ENCODE results near the gene KCTD16. TPM values are rescaled to one million over a fixed set of nuclear protein-coding genes. Genes with fewer than 3 reads are reported as not detected.

Gene KCTD16
- total RNA-seq, 2 donors from 2014 or later = 0.27 to 0.35 TPM

DNA sequence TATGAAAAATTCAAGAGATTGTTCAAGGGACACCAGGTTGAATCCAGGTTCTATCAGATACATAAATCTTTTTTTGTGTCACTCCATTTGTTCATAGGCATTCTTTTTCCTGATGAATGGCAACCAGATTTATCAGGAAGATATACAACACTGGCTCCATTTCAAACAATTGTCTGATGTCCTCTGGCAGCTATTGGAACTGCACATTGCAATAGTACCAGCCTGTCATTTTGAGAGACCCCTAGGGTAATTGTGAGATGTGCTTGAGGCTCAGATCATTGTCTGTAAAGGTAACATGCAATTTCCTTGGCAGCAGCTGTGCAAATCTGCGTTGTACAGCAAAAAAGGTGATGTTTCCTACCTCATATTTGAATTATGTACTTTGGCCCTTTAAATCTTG, 25.9 kb downstream of the KCTD16 start:
- ATAC-seq (ENCODE audit: insufficient number of reproducible peaks, low FRiP score, low read depth) (no peak), DNase-seq (ENCODE audit: low spot score) (no peak)
- no peak overlapping the region for H3K4me3 ChIP-seq
- no peaks in the 10 kb centered on the region for H3K4me1 ChIP-seq (ENCODE audit: control insufficient read depth in 1 of 2, low read depth in 2 of 2)
- TF ChIP-seq, protein P1, sequence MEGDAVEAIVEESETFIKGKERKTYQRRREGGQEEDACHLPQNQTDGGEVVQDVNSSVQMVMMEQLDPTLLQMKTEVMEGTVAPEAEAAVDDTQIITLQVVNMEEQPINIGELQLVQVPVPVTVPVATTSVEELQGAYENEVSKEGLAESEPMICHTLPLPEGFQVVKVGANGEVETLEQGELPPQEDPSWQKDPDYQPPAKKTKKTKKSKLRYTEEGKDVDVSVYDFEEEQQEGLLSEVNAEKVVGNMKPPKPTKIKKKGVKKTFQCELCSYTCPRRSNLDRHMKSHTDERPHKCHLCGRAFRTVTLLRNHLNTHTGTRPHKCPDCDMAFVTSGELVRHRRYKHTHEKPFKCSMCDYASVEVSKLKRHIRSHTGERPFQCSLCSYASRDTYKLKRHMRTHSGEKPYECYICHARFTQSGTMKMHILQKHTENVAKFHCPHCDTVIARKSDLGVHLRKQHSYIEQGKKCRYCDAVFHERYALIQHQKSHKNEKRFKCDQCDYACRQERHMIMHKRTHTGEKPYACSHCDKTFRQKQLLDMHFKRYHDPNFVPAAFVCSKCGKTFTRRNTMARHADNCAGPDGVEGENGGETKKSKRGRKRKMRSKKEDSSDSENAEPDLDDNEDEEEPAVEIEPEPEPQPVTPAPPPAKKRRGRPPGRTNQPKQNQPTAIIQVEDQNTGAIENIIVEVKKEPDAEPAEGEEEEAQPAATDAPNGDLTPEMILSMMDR (IDR thresholded peaks at IDR 0.05) = no peak
- H3K27me3 ChIP-seq (replicated peaks; ENCODE audit: insufficient read depth) = no peaks in the 10 kb centered on the region
- H3K27ac ChIP-seq = no peak overlapping the region
- H3K36me3 ChIP-seq = no peaks in the 10 kb centered on the region
- H3K9me3 ChIP-seq = no peaks in the 10 kb centered on the region

DNA sequence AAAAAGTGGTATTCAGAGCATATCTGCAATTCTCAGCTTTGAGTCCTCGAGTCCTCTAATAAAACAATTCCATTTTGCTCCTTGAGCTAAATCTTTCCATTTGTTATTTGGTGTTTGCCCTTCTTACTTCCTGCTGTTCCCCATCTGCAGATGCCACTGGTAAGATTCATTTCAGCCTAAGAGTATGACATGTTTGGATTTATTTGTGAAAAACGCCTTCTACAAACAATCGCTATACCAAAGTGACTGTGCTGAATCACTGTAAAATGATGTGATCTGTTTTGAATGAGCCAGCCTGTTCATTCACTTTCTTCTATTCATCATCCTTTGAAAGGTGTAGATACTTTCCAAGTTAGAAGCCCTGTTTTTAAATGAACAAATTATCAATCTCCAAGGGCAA, 27.7 kb downstream of the KCTD16 start:
- no peaks in the 10 kb centered on the region for H3K36me3 ChIP-seq
- H3K4me3 ChIP-seq = no peak overlapping the region
- no peak for DNase-seq (ENCODE audit: low spot score)
- no peak overlapping the region for H3K27ac ChIP-seq
- no peaks in the 10 kb centered on the region for H3K27me3 ChIP-seq (replicated peaks; ENCODE audit: insufficient read depth)
- no peak for ATAC-seq (ENCODE audit: insufficient number of reproducible peaks, low FRiP score, low read depth)
- no peaks in the 10 kb centered on the region for H3K4me1 ChIP-seq (ENCODE audit: control insufficient read depth in 1 of 2, low read depth in 2 of 2)
- no peaks in the 10 kb centered on the region for H3K9me3 ChIP-seq
- TF ChIP-seq, protein P1 (IDR thresholded peaks at IDR 0.05) = no peak

DNA sequence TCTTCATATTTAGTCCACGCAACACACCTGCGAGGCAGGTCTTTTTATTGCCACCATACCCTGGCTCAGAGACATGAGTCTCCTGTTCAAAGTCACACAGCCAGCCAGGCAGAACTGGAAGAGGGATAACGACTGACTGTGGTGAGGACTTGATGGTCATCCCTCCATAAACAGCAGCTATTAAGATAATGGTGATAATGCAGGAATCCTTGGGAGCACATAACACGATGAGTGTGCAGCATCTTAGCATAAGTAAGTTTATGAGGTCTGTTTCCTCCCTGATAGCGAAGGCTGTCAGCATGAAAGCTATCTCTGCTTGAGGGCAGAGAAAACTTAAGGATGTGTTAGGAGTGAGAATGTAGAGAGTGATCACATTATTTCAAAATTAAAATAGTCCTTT, 30.9 kb downstream of the KCTD16 start:
- Histone ChIP-seq H3K9me3 (no peaks in the 10 kb centered on the region), H3K27ac (no peak overlapping the region), H3K27me3 (replicated peaks; ENCODE audit: insufficient read depth) (no peaks in the 10 kb centered on the region), H3K4me1 (ENCODE audit: control insufficient read depth in 1 of 2, low read depth in 2 of 2) (peaks cover 0 to 13% of the 10 kb centered on the region in 2 donors), H3K36me3 (no peaks in the 10 kb centered on the region), H3K4me3 (no peak overlapping the region)
- no peak for DNase-seq (ENCODE audit: low spot score)
- no peak for ATAC-seq (ENCODE audit: insufficient number of reproducible peaks, low FRiP score, low read depth)
- TF ChIP-seq, protein P1 (IDR thresholded peaks at IDR 0.05) = no peak

DNA sequence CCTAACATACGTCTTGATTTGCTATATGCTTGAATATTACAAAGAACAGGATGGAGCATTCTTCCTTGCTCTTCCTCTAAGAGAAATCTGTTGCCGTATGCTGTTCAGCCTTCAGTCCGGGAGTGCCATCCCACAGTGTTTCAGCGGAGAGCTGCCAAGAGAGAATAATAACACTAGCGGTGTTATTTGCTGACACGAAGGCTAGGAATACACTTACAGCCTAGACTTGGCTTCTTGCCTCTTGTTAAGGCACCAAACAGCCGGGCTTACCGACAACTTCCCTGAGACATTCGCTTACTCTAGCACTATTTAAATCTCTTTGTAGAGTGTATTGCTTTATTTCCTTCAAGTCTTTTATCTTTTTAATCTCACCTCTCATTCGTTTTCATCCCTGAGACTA, 31.4 kb downstream of the KCTD16 start:
- Histone ChIP-seq H3K9me3 (no peaks in the 10 kb centered on the region), H3K4me3 (no peak overlapping the region), H3K36me3 (no peaks in the 10 kb centered on the region), H3K4me1 (ENCODE audit: control insufficient read depth in 1 of 2, low read depth in 2 of 2) (peaks cover 0 to 14% of the 10 kb centered on the region in 2 donors), H3K27me3 (replicated peaks; ENCODE audit: insufficient read depth) (no peaks in the 10 kb centered on the region), H3K27ac (no peak overlapping the region)
- DNase-seq (ENCODE audit: low spot score) (no peak), ATAC-seq (ENCODE audit: insufficient number of reproducible peaks, low FRiP score, low read depth) (no peak)
- TF ChIP-seq, protein P1 (IDR thresholded peaks at IDR 0.05) = no peak

DNA sequence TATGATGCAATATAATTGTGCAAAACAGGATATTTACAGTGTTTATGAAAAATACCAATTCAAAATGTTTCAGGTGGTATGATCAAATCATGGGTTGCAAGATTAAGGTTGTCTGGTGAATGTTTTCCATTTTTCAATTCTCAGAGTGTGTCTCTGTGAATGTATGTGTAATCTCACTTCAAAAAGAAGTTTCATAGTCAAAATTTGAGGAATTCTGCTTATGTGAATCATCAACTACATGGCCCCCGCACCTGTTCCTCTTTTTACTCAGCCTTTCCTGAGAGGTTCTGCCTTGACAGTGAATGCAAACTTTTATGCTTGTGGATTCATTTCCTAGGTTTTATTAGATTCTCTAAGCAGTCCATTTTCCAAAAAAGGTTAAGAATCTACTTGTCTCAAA, 32.1 kb downstream of the KCTD16 start:
- H3K36me3 ChIP-seq = no peaks in the 10 kb centered on the region
- no peak overlapping the region for H3K27ac ChIP-seq
- no peaks in the 10 kb centered on the region for H3K9me3 ChIP-seq
- TF ChIP-seq, protein P1 (IDR thresholded peaks at IDR 0.05) = no peak
- H3K27me3 ChIP-seq (replicated peaks; ENCODE audit: insufficient read depth) = no peaks in the 10 kb centered on the region
- H3K4me3 ChIP-seq = no peak overlapping the region
- peaks cover 0 to 14% of the 10 kb centered on the region in 2 donors for H3K4me1 ChIP-seq (ENCODE audit: control insufficient read depth in 1 of 2, low read depth in 2 of 2)
- no peak for ATAC-seq (ENCODE audit: insufficient number of reproducible peaks, low FRiP score, low read depth)
- no peak for DNase-seq (ENCODE audit: low spot score)

Data from thoracic aorta (tissue), 2 donors.